HG03575 (cell line): ENCODE data around the gene CHTF18.
"Not testable (repeated sequence)": the region's sequence is repeated elsewhere in the genome, so short reads cannot be mapped to it uniquely, and the experiment has no call there.

Source experiments
- ATAC-seq: cut with Tn5 transposase; IDR thresholded peaks from one replicate; pipeline ENCODE4 v1.9.1; 2021; ENCODE audit not compliant: unreplicated experiment, insufficient number of reproducible peaks, low FRiP score; ENCODE audit errors: extremely low read depth

The CHTF18 gene

DNA sequence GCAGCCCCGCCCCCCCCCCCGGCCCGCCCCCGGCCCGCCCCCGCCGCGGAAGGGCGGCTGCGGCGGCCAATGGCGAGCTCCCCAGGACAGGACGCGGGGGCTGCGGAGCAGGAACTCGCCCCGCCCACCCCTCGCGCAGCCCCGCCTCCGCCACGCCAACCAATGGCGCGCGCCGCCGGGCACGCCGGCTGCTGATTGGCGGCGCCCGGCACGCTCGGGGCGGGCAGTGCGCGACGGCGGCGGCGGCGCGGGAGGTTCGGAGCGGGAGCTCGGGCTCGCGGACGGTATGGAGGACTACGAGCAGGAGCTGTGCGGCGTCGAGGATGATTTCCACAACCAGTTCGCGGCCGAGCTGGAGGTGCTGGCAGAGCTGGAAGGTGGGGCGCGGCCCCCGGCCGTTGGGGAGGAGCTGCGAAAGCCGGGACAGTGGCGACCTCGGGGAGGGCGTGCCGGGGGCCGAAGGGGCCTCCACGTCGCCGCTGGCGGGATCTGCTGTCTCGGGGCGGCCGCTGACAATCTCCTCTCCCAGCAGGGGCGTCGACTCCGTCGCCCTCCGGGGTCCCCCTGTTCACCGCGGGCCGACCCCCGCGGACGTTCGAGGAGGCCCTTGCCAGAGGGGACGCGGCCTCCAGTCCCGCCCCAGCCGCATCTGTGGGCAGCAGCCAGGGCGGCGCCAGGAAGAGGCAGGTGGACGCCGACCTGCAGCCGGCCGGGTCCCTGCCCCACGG lies at the start of gene CHTF18:
Gene CHTF18 (plus strand): TSS at position 222 of the 728 bp plus-strand sequence. CDS start 65 bp downstream, at position 287.
- no peak for ATAC-seq

- no peak for ATAC-seq
These were observed 48.6 kb upstream of the CHTF18 start for GRCh38 chr16:739560-740458.

GRCh38 chr16:740459-740763 lies 48.0 kb upstream of the CHTF18 start:
- no peak for ATAC-seq

- ATAC-seq, result no peak
These were observed 47.5 kb upstream of the CHTF18 start, which contains the start of gene CIAO3 for GRCh38 chr16:740764-741505. CIAO3 (minus strand) TSS chr16:740997; CDS start chr16:740985, 12 bp downstream.

GRCh38 chr16:741986-742629 lies 46.3 kb upstream of the CHTF18 start:
- no peak for ATAC-seq

- not testable (repeated sequence) for ATAC-seq
These were observed 45.5 kb upstream of the CHTF18 start for GRCh38 chr16:742894-743293.

DNA sequence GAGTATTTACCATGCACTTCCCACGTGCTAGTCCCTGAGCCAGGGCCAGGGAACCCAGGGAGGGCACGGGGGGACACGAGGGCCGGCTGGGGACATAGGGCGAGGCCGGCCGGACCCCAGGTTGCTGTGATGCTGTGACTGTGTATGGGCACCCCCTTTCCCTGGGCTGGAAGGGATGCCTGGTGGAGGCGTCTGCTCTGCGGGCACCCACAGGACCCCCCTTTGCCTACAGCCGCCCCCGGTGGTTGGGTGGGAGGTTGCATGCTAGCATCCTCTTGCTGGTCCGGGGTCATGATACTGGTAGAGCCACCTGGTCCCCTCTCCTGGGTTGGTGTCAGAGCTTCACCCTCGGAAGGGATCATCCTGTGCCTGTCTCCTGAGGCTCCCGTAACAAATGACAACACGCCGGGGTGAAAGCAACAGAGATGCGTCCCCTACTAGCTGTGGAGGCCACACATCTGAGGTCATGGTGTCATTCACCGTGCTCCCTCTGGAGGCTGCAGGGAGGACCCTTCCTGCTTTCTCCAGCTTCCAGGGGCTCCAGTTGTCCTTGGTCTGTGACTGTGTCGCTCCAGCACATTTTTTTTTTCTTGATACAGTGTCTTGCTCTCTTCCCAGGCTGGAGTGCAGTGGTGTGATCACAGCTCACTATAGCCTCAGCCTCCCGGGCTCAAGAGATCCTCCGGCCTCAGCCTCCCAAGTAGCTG lies 44.5 kb upstream of the CHTF18 start:
- no peak for ATAC-seq

- ATAC-seq, result no peak
These were observed 42.7 kb upstream of the CHTF18 start for GRCh38 chr16:745739-746138.

- ATAC-seq, result no peak
These were observed 41.8 kb upstream of the CHTF18 start for GRCh38 chr16:746637-747036.

- ATAC-seq, result no peak
These were observed 40.3 kb upstream of the CHTF18 start for GRCh38 chr16:747978-748746.

DNA sequence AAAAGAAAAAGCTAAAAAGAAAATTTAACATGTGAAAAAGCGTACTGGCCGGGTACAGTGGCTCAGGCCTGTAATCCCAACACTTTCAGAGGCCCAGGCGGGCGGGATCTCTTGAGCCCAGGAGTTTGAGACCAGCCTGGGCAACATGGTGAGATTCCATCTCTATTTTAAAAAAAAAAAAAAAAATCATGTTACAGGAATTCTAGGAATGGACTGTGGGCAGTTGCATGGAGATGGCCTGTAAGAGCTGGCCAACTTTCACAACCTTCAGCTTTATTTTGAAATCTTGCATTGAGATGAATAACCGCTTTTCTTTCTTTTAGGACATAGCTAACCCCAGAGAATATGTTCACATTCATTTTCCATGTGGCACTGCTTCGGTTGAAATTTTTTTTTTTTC lies 39.4 kb upstream of the CHTF18 start:
- ATAC-seq, result no peak

- ATAC-seq, result no peak
These were observed 37.9 kb upstream of the CHTF18 start for GRCh38 chr16:750485-750884.

DNA sequence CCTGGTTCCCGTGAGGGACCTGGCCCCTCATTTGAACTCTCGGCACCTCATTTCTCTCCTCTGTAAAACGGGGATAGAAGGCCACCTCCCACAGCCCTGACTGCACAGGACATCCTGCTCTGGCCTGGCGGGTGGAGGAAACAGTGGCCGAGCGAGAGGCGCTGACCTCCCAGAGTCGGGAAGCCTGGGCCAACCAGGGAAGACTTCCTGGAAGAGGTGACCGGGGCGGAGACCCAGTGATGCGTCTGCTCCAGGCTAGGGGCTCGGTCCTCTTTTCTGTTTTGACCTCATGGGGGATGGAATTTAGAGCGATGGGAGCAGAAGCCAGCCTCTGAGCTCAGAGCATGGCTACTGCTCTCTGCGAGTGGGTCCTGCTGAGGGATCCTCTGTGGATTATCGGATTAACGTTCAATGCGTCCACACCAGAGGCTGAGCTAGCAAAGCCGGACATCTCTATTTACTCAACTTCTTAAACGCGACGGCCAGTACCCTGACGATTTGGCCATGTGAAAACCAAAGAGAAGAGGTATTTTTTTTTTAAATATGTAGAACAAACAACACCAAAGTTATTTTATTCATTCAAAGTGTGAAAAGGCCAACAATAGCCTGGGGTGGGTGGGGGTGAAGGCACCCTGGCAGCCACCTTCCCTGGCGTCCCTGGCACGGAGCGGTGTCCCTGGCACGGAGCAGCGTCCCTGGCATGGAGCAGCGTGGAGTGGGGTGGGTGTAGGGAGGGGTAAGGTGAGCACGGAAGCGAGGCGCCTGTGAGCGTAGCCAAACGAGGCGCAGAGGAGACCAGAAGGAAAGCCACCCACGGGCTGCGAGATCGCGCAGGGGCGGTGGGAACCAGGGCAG lies 37.0 kb upstream of the CHTF18 start:
- ATAC-seq, result no peak

DNA sequence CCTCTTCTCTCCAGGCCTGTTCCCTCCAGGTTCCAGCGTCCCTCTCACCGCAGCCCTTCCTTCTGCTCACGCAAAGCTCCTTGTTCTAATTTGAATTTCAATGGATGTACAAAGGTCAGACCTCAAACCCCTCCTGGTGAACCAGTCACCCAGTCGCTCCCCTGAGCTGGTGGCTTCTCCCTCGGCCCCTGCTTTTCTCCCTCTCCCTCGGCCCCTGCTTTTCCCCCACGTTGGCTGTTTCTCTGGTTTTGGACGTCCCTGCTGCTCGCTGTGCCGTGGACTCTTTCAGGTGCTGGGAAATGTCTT lies 36.5 kb upstream of the CHTF18 start:
- no peak for ATAC-seq

DNA sequence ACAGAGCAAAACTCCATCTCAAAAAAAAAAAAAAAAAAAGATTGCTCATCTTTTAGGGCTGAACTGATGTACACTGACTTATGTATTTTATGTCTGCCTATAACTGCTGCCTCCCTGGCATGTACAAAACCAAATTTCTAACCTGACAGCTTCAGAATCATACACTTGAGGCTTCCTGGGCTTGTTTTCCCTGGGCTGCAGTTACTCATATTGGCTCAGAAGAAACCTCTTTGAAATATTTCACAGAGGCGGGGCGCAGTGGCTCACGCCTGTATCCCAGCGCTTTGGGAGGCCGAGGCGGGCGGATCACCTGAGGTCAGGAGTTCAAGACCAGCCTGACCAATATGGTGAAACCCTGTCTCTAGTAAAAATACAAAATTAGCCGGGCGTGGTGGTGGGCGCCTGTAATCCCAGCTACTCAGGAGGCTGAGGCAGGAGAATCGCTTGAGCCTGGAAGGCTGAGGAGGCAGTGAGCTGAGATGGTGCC lies 34.3 kb upstream of the CHTF18 start:
- not testable (repeated sequence) for ATAC-seq

DNA sequence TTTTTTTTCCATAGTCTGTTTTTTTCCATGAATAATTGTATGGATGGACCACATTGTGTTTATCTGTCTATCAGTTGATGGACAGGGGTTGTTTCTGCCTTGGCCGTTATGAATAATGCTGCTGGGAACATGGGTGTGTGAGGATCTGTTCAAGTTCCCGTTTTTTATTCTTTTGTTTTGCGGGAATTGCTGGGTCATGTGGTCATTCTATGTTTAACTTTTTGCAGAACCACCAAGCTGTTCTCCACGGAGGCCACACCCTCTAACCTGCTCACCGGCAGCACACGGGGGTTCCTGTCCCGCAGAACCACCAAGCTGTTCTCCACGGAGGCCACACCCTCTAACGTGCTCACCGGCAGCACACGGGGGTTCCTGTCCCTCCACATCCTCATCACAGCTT lies 33.8 kb upstream of the CHTF18 start:
- ATAC-seq, result no peak

- no peak for ATAC-seq
These were observed 32.0 kb upstream of the CHTF18 start for GRCh38 chr16:756428-756827.
